GM18519 (cell line): ENCODE results near the gene SRSF1.
"Not testable (repeated sequence)": the region's sequence is repeated elsewhere in the genome, so short reads cannot be mapped to it uniquely, and the experiment has no call there.

Source experiments
- ATAC-seq: cut with Tn5 transposase; IDR thresholded peaks from one replicate; pipeline ENCODE4 v1.9.1; 2021; ENCODE audit warnings: mild to moderate bottlenecking, moderate library complexity; ENCODE audit not compliant: unreplicated experiment, low FRiP score

The SRSF1 gene

DNA sequence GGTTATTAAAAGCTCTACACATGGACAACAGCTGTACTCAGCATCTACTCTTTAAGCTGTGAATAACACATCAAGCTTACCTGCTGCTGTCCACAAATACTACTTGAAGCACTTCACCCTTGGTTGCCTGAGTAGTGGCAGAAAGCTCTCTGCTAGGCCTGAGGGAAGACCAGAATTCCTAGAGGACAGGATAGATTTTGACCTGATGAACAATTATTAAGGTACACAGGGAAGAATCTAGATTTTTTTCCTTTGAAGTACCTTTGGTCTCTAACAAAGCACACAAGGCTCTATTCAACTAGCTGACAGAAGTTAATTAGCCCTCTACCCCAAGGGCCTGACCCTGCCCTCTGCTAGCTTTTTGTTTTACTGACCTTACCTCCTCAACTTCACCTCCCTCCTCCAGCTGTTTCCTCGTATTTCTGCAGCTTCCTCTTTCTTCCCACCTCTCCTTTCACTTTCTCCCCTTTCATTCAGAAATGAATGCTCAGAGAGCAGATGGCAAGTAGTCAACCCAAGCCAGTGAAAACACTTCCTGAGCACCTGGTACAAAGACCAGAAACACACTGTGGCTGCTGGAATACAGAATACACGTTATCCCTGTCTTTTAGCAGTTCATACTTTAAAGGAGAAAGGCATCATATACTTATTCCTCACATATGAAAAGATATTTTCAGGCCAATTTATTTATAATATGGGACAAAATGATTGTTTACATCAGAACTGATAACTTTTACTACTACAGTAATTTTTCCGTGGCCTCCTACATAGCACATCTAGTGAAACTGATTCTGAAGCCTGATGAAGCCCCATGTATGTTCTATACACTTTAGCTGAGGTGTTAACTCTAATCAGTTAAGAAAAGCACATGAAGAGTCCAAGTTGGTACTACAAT is 13.3 kb downstream of the SRSF1 start:
- ATAC-seq: no peak

GRCh38 chr17:57991537-57991936 is 15.5 kb downstream of the SRSF1 start:
- no peak for ATAC-seq

- ATAC-seq: no peak
Measured at GRCh38 chr17:57990037-57990436, 17.0 kb downstream of the SRSF1 start.

- no peak for ATAC-seq
Measured at GRCh38 chr17:57988301-57989250, 18.5 kb downstream of the SRSF1 start.

- no peak for ATAC-seq
Measured at GRCh38 chr17:57987581-57988300, 19.3 kb downstream of the SRSF1 start, which contains the start of gene VEZF1. TSS of gene VEZF1 (minus strand) at chr17:57988254. CDS start at chr17:57988111, 143 bp downstream.

GRCh38 chr17:57986841-57987580 is 20.0 kb downstream of the SRSF1 start:
- ATAC-seq: no peak

DNA sequence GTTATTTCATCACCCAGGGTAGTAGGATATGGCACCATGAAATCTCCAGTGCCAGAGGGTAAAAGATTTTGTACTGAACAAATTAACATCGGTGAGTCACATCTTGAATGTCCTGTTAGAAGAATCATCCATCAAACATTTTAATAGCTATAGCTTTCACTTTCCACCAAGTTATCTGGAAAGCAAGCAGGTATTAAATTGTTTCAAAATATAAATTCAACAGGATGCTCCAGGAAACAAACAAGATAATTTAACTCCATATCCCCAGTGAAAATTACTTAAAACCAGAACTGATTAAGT is 21.4 kb downstream of the SRSF1 start:
- no peak for ATAC-seq

DNA sequence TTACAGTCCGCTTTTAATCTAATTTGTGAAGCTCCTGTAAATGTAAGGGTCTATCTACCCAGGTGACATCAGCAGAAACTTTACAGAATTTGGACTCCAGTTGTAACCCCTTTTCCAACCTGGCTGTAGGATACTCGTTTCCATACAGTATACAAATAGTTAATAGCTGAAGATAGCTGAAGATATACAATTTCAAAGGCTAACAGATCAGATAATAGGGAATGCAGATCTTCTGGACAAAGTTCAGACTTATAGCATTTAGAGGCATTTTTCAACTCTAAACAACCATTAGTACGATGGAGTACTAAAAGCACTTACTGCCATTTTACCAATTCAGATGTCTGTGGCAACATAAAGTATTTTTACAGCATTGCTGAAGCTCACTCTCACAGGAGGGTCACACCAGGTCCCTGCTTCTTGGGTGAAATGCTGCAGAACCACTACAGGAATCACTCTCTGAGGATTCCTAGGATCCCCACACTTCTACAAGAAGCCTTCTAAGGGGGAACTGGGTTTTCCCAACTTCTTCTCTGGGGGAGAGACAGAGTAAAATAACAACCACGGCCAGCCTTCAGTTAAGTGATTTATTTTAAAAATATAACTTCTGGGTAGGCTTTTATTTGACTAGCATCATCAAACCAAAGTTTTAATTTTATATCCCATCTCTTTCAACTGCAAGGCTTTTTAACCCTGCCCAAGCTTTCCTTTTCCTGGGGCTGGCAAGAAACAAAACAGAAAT is 21.9 kb downstream of the SRSF1 start:
- ATAC-seq: no peak

- no peak for ATAC-seq
Measured at GRCh38 chr17:57984261-57984890, 22.7 kb downstream of the SRSF1 start.

- no peak for ATAC-seq
Measured at GRCh38 chr17:57983446-57983845, 23.6 kb downstream of the SRSF1 start.

DNA sequence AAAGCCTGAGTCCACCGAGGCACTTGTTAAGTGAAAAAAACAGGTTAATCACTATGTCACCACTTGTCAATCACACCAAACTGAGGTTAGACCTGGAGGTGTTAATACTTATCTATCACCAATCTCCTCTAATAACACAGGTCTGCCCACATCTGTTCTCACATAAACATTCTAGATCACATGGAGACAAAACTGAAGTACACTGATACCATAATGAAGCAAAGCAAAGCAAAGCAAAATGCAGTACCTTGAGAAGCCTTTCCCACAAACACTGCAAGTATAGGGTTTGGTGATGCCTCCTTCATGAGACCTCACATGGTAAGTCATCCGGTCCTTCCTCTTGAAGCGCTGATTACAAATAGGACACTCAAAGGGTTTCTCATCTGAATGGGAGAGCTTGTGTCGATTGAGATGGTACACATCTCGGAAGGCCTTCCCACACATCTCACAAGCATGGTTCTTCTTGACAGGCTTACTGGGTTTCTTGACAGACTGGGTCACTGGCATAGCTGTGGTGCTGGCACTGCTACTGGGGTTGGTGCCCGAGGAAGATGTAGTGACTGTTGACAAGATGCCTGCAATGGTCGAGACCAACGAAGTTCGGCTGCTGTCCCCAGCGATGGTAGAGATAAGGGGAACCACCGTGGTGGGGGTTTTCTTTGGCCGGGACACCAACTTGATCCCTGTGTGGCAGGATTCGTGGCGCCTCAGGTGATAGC is 24.4 kb downstream of the SRSF1 start:
- no peak for ATAC-seq

- no peak for ATAC-seq
Measured at GRCh38 chr17:57980522-57980921, 26.5 kb downstream of the SRSF1 start.

GRCh38 chr17:57979076-57979475 is 28.0 kb downstream of the SRSF1 start:
- no peak for ATAC-seq

DNA sequence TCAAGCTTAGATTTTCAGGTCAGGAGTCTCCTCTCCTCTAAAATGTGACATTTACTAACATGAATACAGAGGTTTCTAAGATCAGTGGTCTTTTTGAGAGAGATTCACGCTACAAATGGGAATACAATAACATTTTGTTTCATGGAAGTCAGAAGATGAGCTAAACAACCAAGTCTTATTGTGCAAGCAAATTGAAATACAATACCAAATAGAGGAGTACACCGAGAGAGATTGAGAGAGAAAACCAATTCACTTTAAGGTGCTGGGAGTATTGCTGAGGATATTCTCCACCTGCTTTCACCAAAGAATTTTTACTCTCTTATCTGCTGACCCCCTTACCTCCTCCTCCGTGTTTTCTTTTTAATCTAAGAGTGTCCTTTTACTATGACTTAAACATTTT is 30.5 kb downstream of the SRSF1 start:
- no peak for ATAC-seq

DNA sequence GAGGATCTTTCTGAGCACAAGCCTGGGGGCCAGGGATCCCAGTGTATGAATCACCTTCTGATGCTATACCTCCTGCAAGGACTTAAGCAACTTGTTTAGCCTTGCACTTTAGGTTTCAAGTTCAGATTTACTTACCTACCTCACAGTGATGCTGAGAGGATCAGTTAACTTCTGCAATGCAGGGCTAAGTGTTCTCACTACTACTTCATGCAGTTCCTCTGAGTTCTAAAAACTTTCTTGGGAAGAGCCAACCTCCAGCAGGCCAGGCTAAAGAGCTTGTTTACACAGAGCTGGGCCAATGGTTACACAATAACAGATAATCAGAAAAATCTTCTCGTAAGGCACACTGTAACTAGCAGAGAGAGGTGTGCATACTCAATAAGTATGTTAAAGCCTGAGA is 32.0 kb downstream of the SRSF1 start:
- ATAC-seq: no peak

DNA sequence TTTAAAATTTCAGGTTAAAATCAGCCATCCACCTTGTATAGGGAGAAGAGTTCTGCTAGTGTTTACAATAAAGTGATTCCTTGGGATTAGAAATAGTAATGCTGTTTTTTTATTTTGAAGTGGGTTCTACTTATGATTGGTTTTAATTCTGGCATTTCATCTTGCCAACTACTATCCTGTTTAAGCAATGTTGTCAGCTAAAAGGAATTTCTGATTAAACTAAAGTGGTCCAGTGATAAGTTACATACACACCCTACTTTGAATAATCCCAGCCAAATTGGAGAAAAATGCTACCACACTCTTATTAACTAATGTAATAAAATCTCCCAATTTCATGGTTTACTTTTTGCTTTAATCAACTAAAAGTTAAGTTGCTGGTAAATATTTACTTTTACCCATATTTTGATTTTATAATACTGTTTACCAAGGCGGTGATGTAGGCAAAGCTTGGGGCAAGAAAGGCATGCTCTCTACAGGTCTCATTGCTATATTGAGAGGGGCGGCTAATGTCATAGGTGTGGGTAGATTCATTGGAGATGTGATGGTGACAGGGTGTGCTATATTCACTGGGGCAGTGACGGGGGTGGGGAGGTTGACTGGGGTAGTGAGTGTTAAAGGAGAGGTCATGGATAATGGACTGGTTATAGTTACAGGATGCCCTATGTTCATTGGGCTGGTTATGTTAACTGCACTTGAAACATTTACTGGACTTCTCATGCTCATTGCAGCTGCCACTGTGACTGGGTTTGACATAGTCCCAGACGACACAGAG is 32.8 kb downstream of the SRSF1 start:
- ATAC-seq: not testable (repeated sequence)

DNA sequence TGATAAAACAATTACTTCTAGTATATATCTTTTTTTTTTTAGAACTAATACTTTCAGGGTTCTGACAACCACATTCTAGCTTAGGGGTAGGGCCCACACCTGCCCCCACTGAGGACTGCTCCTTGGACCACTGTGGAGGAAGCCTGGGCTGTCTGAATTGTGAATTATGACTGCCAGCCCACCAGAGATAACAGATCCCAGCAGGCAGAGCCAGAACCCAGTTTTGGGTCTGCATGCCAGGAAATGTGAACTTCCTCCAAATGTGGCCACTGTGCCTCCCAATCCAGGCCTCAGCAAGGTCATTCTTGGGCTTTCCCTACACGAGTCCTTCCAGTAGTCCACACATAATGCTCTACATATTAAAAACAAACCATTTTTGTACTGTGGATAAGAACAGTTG is 34.9 kb downstream of the SRSF1 start:
- ATAC-seq: no peak

- no peak for ATAC-seq
Measured at GRCh38 chr17:57971572-57971971, 35.5 kb downstream of the SRSF1 start.
